MM.1S (cell line): Measurements from ENCODE around the gene SLC9A2.

Experiments
- EZH2 ChIP-seq: fragments of 300-600 bp; sonication (generic); optimal IDR thresholded peaks from 2 replicates; pipeline ENCODE3; 2017; ENCODE audit warnings: low read depth, mild to moderate bottlenecking, antibody characterized with exemption, low read length, mixed read lengths
- TF ChIP-seq, protein P1 (sequence below): fragments of 300-600 bp; sonication (generic); IDR thresholded peaks from 2 replicates; pipeline ENCODE4 v1.5.1; 2016; ENCODE audit warnings: antibody characterized with exemption, low read length, mixed read lengths

DNA sequence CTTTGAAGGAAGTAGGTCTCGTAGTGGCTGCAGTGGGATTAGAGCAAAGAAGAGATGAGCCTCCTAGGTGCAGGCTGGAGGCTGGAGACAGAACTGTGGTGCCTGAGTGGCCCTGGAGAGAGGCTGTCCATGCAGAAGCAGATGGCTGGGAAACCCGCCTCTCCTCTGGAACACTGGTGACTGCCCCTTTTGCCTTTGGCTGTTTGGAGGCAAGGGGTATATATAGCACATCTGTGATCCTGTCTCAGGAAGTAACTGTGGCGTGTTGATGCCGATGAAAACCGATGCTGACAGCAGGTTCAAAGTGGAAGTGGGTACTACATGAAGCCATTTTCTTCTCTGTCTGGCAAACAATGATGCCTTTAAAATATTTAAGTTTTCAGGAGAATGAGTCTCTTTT lies 43.5 kb downstream of the SLC9A2 start:
- TF ChIP-seq, protein P1, sequence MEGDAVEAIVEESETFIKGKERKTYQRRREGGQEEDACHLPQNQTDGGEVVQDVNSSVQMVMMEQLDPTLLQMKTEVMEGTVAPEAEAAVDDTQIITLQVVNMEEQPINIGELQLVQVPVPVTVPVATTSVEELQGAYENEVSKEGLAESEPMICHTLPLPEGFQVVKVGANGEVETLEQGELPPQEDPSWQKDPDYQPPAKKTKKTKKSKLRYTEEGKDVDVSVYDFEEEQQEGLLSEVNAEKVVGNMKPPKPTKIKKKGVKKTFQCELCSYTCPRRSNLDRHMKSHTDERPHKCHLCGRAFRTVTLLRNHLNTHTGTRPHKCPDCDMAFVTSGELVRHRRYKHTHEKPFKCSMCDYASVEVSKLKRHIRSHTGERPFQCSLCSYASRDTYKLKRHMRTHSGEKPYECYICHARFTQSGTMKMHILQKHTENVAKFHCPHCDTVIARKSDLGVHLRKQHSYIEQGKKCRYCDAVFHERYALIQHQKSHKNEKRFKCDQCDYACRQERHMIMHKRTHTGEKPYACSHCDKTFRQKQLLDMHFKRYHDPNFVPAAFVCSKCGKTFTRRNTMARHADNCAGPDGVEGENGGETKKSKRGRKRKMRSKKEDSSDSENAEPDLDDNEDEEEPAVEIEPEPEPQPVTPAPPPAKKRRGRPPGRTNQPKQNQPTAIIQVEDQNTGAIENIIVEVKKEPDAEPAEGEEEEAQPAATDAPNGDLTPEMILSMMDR, result no peak
- TF ChIP-seq EZH2, result no peak
